Measurements from ENCODE around the gene SP2.

SP2 gene

GRCh38 chr17:47948706-47949196 is 52.7 kb downstream of the SP2 start:
- no peak for DNase-seq (ENCODE audit: low read depth)
- TF ChIP-seq CTCF (IDR thresholded peaks at IDR 0.05; ENCODE audit: control insufficient read depth, insufficient read depth, low read depth, low read length, missing control alignments): no peak
- H3K4me3 ChIP-seq (ENCODE audit: control insufficient read depth, low read depth, low read length): no peak overlapping the region

GRCh38 chr17:47949197-47949759 is 53.2 kb downstream of the SP2 start:
- peak; percentile 47 for DNase-seq (ENCODE audit: low read depth)
- peak overlapping the region; percentile 4; the same call in 1 of the 2 replicates for H3K4me3 ChIP-seq (ENCODE audit: control insufficient read depth, low read depth, low read length)
- peak; percentile 94 for TF ChIP-seq CTCF (IDR thresholded peaks at IDR 0.05; ENCODE audit: control insufficient read depth, insufficient read depth, low read depth, low read length, missing control alignments)

- H3K4me3 ChIP-seq (ENCODE audit: control insufficient read depth, low read depth, low read length): no peak overlapping the region
- TF ChIP-seq CTCF (IDR thresholded peaks at IDR 0.05; ENCODE audit: control insufficient read depth, insufficient read depth, low read depth, low read length, missing control alignments): no peak
- no peak for DNase-seq (ENCODE audit: low read depth)
These were observed 53.9 kb downstream of the SP2 start for GRCh38 chr17:47949946-47950345.

- no peak overlapping the region for H3K4me3 ChIP-seq (ENCODE audit: control insufficient read depth, low read depth, low read length)
- no peak for DNase-seq (ENCODE audit: low read depth)
- TF ChIP-seq CTCF (IDR thresholded peaks at IDR 0.05; ENCODE audit: control insufficient read depth, insufficient read depth, low read depth, low read length, missing control alignments): no peak
These were observed 54.4 kb downstream of the SP2 start for GRCh38 chr17:47950448-47950847.

- H3K4me3 ChIP-seq (ENCODE audit: control insufficient read depth, low read depth, low read length): no peak overlapping the region
- no peak for DNase-seq (ENCODE audit: low read depth)
- TF ChIP-seq CTCF (IDR thresholded peaks at IDR 0.05; ENCODE audit: control insufficient read depth, insufficient read depth, low read depth, low read length, missing control alignments): no peak
These were observed 56.4 kb downstream of the SP2 start for GRCh38 chr17:47952171-47953021.

GRCh38 chr17:47953909-47954308 is 57.9 kb downstream of the SP2 start:
- no peak for TF ChIP-seq CTCF (IDR thresholded peaks at IDR 0.05; ENCODE audit: control insufficient read depth, insufficient read depth, low read depth, low read length, missing control alignments)
- H3K4me3 ChIP-seq (ENCODE audit: control insufficient read depth, low read depth, low read length): no peak overlapping the region
- DNase-seq (ENCODE audit: low read depth): no peak

Data from AG09309 (cell line).